Measurements from ENCODE around the gene AQP12A. TPM values are rescaled to one million over a fixed set of nuclear protein-coding genes. Genes with fewer than 3 reads are reported as not detected.
"Not testable (repeated sequence)": the region's sequence is repeated elsewhere in the genome, so short reads cannot be mapped to it uniquely, and the experiment has no call there.

AQP12A gene
- total and polyA plus RNA-seq, 9 of the 15 experiments (the other 6 are each of a cell fraction or from before 2014, with no cell fraction given): not detected

- CTCF ChIA-PET (ENCODE audit: low intra/inter-chr PET ratio); H3K9ac ChIP-seq (ENCODE audit: insufficient read depth in 1 of 2, low read depth in 2 of 2, low read length in 2 of 2); BruUV-seq (replicated peaks); H3K4me2 ChIP-seq (ENCODE audit: insufficient read depth, low read length); H3K27me3 ChIP-seq (ENCODE audit: control insufficient read depth in 2 of 2, insufficient read depth in 2 of 2, low read length in 2 of 2); H3K4me1 ChIP-seq (replicated peaks in 1 of 2; ENCODE audit: control insufficient read depth in 2 of 2, insufficient read depth in 2 of 2, low read length in 2 of 2); H3K79me2 ChIP-seq (ENCODE audit: control insufficient read depth, insufficient read depth, low read length); H3K27ac ChIP-seq (ENCODE audit: extremely low read depth, low read depth, low read length); H3K36me3 ChIP-seq (ENCODE audit: control insufficient read depth, insufficient read depth, low read length); in situ Hi-C loops (cut with MboI); H3K9me3 ChIP-seq (replicated peaks; ENCODE audit: control insufficient read depth, insufficient read depth, low read depth, low read length); H2AFZ ChIP-seq (ENCODE audit: low read depth, low read length); POLR2A ChIA-PET; H3K4me3 ChIP-seq; DNase-seq (ENCODE audit: extremely low read depth in 1 of 4, low spot score in 3 of 4); intact Hi-C loops (cut with micrococcal nuclease); FAIRE-seq; H3K9me1 ChIP-seq (ENCODE audit: control insufficient read depth, insufficient read depth, low read length); ATAC-seq; H4K20me1 ChIP-seq (replicated peaks; ENCODE audit: control insufficient read depth, insufficient read depth, low read length): not testable (repeated sequence)
- WGBS (ENCODE audit: insufficient coverage, low coverage, missing lambda C conversion rate): 0% methylated on average over 3 of the region's 14 CpGs
Observed at GRCh38 chr2:240678043-240678442, 13.6 kb upstream of the AQP12A start.

- intact Hi-C loops (cut with micrococcal nuclease); in situ Hi-C loops (cut with MboI); H4K20me1 ChIP-seq (replicated peaks; ENCODE audit: control insufficient read depth, insufficient read depth, low read length); H3K36me3 ChIP-seq (ENCODE audit: control insufficient read depth, insufficient read depth, low read length); H3K27me3 ChIP-seq (ENCODE audit: control insufficient read depth in 2 of 2, insufficient read depth in 2 of 2, low read length in 2 of 2); H3K4me2 ChIP-seq (ENCODE audit: insufficient read depth, low read length); H2AFZ ChIP-seq (ENCODE audit: low read depth, low read length); BruUV-seq (replicated peaks); H3K9me1 ChIP-seq (ENCODE audit: control insufficient read depth, insufficient read depth, low read length); ATAC-seq; DNase-seq (ENCODE audit: extremely low read depth in 1 of 4, low spot score in 3 of 4); H3K4me3 ChIP-seq; FAIRE-seq; CTCF ChIA-PET (ENCODE audit: low intra/inter-chr PET ratio); H3K9ac ChIP-seq (ENCODE audit: insufficient read depth in 1 of 2, low read depth in 2 of 2, low read length in 2 of 2); H3K9me3 ChIP-seq (replicated peaks; ENCODE audit: control insufficient read depth, insufficient read depth, low read depth, low read length); H3K79me2 ChIP-seq (ENCODE audit: control insufficient read depth, insufficient read depth, low read length); H3K27ac ChIP-seq (ENCODE audit: extremely low read depth, low read depth, low read length); H3K4me1 ChIP-seq (replicated peaks in 1 of 2; ENCODE audit: control insufficient read depth in 2 of 2, insufficient read depth in 2 of 2, low read length in 2 of 2); POLR2A ChIA-PET: not testable (repeated sequence)
- WGBS (ENCODE audit: insufficient coverage, low coverage, missing lambda C conversion rate): no CpG with 5 or more reads among the region's 19 CpGs
Observed at GRCh38 chr2:240678909-240679308, 12.8 kb upstream of the AQP12A start.

GRCh38 chr2:240680185-240680584, 11.5 kb upstream of the AQP12A start:
- H3K4me3 ChIP-seq; DNase-seq (ENCODE audit: extremely low read depth in 1 of 4, low spot score in 3 of 4); H3K27ac ChIP-seq (ENCODE audit: extremely low read depth, low read depth, low read length); H3K9ac ChIP-seq (ENCODE audit: insufficient read depth in 1 of 2, low read depth in 2 of 2, low read length in 2 of 2); H3K36me3 ChIP-seq (ENCODE audit: control insufficient read depth, insufficient read depth, low read length); ATAC-seq; H3K79me2 ChIP-seq (ENCODE audit: control insufficient read depth, insufficient read depth, low read length); CTCF ChIA-PET (ENCODE audit: low intra/inter-chr PET ratio); H4K20me1 ChIP-seq (replicated peaks; ENCODE audit: control insufficient read depth, insufficient read depth, low read length); FAIRE-seq; H3K4me1 ChIP-seq (replicated peaks in 1 of 2; ENCODE audit: control insufficient read depth in 2 of 2, insufficient read depth in 2 of 2, low read length in 2 of 2); H2AFZ ChIP-seq (ENCODE audit: low read depth, low read length); POLR2A ChIA-PET; in situ Hi-C loops (cut with MboI); H3K9me1 ChIP-seq (ENCODE audit: control insufficient read depth, insufficient read depth, low read length); BruUV-seq (replicated peaks); intact Hi-C loops (cut with micrococcal nuclease); H3K9me3 ChIP-seq (replicated peaks; ENCODE audit: control insufficient read depth, insufficient read depth, low read depth, low read length); H3K27me3 ChIP-seq (ENCODE audit: control insufficient read depth in 2 of 2, insufficient read depth in 2 of 2, low read length in 2 of 2); H3K4me2 ChIP-seq (ENCODE audit: insufficient read depth, low read length): not testable (repeated sequence)
- WGBS (ENCODE audit: insufficient coverage, low coverage, missing lambda C conversion rate): no CpG with 5 or more reads among the region's 11 CpGs

GRCh38 chr2:240682431-240683224, 9.0 kb upstream of the AQP12A start, which contains the start of gene AQP12B:
Gene AQP12B (minus strand): TSS chr2:240682885. CDS start chr2:240682837, 48 bp downstream.
- FAIRE-seq; intact Hi-C loops (cut with micrococcal nuclease); H3K9ac ChIP-seq (ENCODE audit: insufficient read depth in 1 of 2, low read depth in 2 of 2, low read length in 2 of 2); H4K20me1 ChIP-seq (replicated peaks; ENCODE audit: control insufficient read depth, insufficient read depth, low read length); H3K4me1 ChIP-seq (replicated peaks in 1 of 2; ENCODE audit: control insufficient read depth in 2 of 2, insufficient read depth in 2 of 2, low read length in 2 of 2); H2AFZ ChIP-seq (ENCODE audit: low read depth, low read length); H3K4me3 ChIP-seq; POLR2A ChIA-PET; DNase-seq (ENCODE audit: extremely low read depth in 1 of 4, low spot score in 3 of 4); H3K9me1 ChIP-seq (ENCODE audit: control insufficient read depth, insufficient read depth, low read length); in situ Hi-C loops (cut with MboI); ATAC-seq; H3K36me3 ChIP-seq (ENCODE audit: control insufficient read depth, insufficient read depth, low read length); H3K27ac ChIP-seq (ENCODE audit: extremely low read depth, low read depth, low read length); H3K79me2 ChIP-seq (ENCODE audit: control insufficient read depth, insufficient read depth, low read length); H3K4me2 ChIP-seq (ENCODE audit: insufficient read depth, low read length); CTCF ChIA-PET (ENCODE audit: low intra/inter-chr PET ratio); BruUV-seq (replicated peaks); H3K9me3 ChIP-seq (replicated peaks; ENCODE audit: control insufficient read depth, insufficient read depth, low read depth, low read length): not testable (repeated sequence)
- H3K27me3 ChIP-seq (ENCODE audit: control insufficient read depth in 2 of 2, insufficient read depth in 2 of 2, low read length in 2 of 2): peaks cover 0 to 22% of the 10 kb centered on the region in 2 experiments; a peak in 3 of 5 replicates
- 0% methylated on average over 1 of the region's 37 CpGs for WGBS (ENCODE audit: insufficient coverage, low coverage, missing lambda C conversion rate)
